Trophoblast cell (in vitro differentiated cells and primary cell): Measurements from ENCODE around the gene DGKB.

Experiments
- DNase-seq, 2 donors: peaks; one replicate each; pipeline ENCODE4 v3.0.0-alpha.2; 2016
- H2AFZ ChIP-seq: 2 replicates; pipeline ENCODE4 v1.6.1; 2013; ENCODE audit warnings: low read length, moderate library complexity, mild to moderate bottlenecking; ENCODE audit not compliant: insufficient read depth, poor library complexity
- H2AK5ac ChIP-seq: 2 replicates; pipeline ENCODE4 v1.6.1; 2013; ENCODE audit warnings: mild to moderate bottlenecking, low read length
- H2BK120ac ChIP-seq: 2 replicates; pipeline ENCODE4 v1.6.1; 2013; ENCODE audit warnings: low read length, mild to moderate bottlenecking, moderate library complexity; ENCODE audit not compliant: insufficient read depth, poor library complexity
- H2BK12ac ChIP-seq: 2 replicates; pipeline ENCODE4 v1.6.1; 2013; ENCODE audit warnings: mild to moderate bottlenecking, low read length, moderate library complexity
- H2BK5ac ChIP-seq: 2 replicates; pipeline ENCODE4 v1.6.1; 2013; ENCODE audit warnings: low read length, low read depth, moderate library complexity, mild to moderate bottlenecking; ENCODE audit not compliant: poor library complexity
- H3K14ac ChIP-seq: 2 replicates; pipeline ENCODE4 v1.6.1; 2013; ENCODE audit warnings: mild to moderate bottlenecking, low read length
- H3K18ac ChIP-seq: 2 replicates; pipeline ENCODE4 v1.6.1; 2013; ENCODE audit warnings: mild to moderate bottlenecking, low read length
- H3K23ac ChIP-seq: 2 replicates; pipeline ENCODE4 v1.6.1; 2013; ENCODE audit warnings: low read length
- H3K27ac ChIP-seq: 2 replicates; pipeline ENCODE4 v1.5.1; 2013; ENCODE audit warnings: low read depth, mild to moderate bottlenecking, inconsistent platforms, low read length, moderate library complexity
- H3K27me3 ChIP-seq: 2 replicates; pipeline ENCODE4 v1.6.1; 2013; ENCODE audit warnings: inconsistent platforms, mild to moderate bottlenecking, low read length, moderate library complexity; ENCODE audit not compliant: insufficient read depth
- H3K36me3 ChIP-seq, 2 experiments: 1 replicate in 1 of 2; 2 replicates in 1 of 2; pipeline ENCODE4 v1.6.1; 2013; ENCODE audit warnings: low read length in 2 of 2, mild to moderate bottlenecking in 2 of 2, moderate library complexity in 1 of 2; ENCODE audit not compliant: insufficient read depth in 2 of 2, control insufficient read depth in 1 of 2
- H3K4ac ChIP-seq: 2 replicates; pipeline ENCODE4 v1.6.1; 2013; ENCODE audit warnings: low read depth, mild to moderate bottlenecking, low read length, moderate library complexity
- H3K4me1 ChIP-seq, 2 experiments: 1 replicate in 1 of 2; 2 replicates in 1 of 2; pipeline ENCODE4 v1.6.1; 2013; ENCODE audit warnings: low read length in 2 of 2, mild to moderate bottlenecking in 2 of 2, moderate library complexity in 1 of 2; ENCODE audit not compliant: insufficient read depth in 2 of 2, control insufficient read depth in 1 of 2
- H3K4me2 ChIP-seq: 2 replicates; pipeline ENCODE4 v1.6.1; 2013; ENCODE audit warnings: inconsistent platforms, mild to moderate bottlenecking, low read length, moderate library complexity
- H3K4me3 ChIP-seq: 2 replicates; pipeline ENCODE4 v1.5.1; 2013; ENCODE audit warnings: mild to moderate bottlenecking, low read depth, low read length, inconsistent platforms
- H3K79me1 ChIP-seq: one replicate; pipeline ENCODE4 v1.6.1; 2013; ENCODE audit warnings: low read length
- H3K79me2 ChIP-seq: 2 replicates; pipeline ENCODE4 v1.6.1; 2013; ENCODE audit warnings: low read length, mild to moderate bottlenecking; ENCODE audit not compliant: control insufficient read depth, insufficient read depth, poor library complexity
- H3K9ac ChIP-seq: 2 replicates; pipeline ENCODE4 v1.6.1; 2013; ENCODE audit warnings: mild to moderate bottlenecking, low read length
- H3K9me3 ChIP-seq: 2 replicates; pipeline ENCODE4 v1.6.1; 2013; ENCODE audit warnings: low read depth, mild to moderate bottlenecking, control low read depth, inconsistent platforms, low read length; ENCODE audit not compliant: insufficient read depth
- H4K12ac ChIP-seq: 2 replicates; pipeline ENCODE4 v1.6.1; 2013; ENCODE audit warnings: low read depth, mild to moderate bottlenecking, low read length, moderate library complexity
- H4K8ac ChIP-seq: 2 replicates; pipeline ENCODE4 v1.6.1; 2013; ENCODE audit warnings: low read depth, mild to moderate bottlenecking, low read length, moderate library complexity
- H4K91ac ChIP-seq: one replicate; pipeline ENCODE4 v1.6.1; 2013; ENCODE audit warnings: low read depth, mild to moderate bottlenecking, low read length, moderate library complexity
- WGBS: extraction: QIAGEN DNeasy Blood & Tissue Kit; methylation state at CpG from one replicate; pipeline ENCODE4 v1.1.7; 2013; ENCODE audit warnings: missing lambda C conversion rate; ENCODE audit not compliant: insufficient read length, insufficient coverage; ENCODE audit errors: extremely low coverage; 5-methylcytosine and 5-hydroxymethylcytosine counted together

The DGKB gene

GRCh38 chr7:14229047-14229446 lies 673.5 kb downstream of the DGKB start:
- Histone ChIP-seq H3K79me2 (no peaks in the 10 kb centered on the region), H3K4me2 (no peak overlapping the region), H2BK5ac (no peak overlapping the region), H3K4me1 (no peaks in the 10 kb centered on the region), H3K14ac (no peak overlapping the region), H2BK12ac (no peak overlapping the region), H3K23ac (no peak overlapping the region), H3K79me1 (no peaks in the 10 kb centered on the region), H3K27me3 (no peaks in the 10 kb centered on the region), H3K36me3 (no peaks in the 10 kb centered on the region), H2AK5ac (no peak overlapping the region), H3K18ac (no peak overlapping the region), H4K91ac (no peak overlapping the region), H2AFZ (no peak overlapping the region), H4K12ac (no peak overlapping the region), H3K4ac (no peak overlapping the region), H3K9ac (no peak overlapping the region), H2BK120ac (no peak overlapping the region), H4K8ac (no peak overlapping the region), H3K27ac (no peak overlapping the region), H3K9me3 (no peaks in the 10 kb centered on the region), H3K4me3 (no peak overlapping the region)
- no peak for DNase-seq

GRCh38 chr7:14228341-14228740 lies 674.2 kb downstream of the DGKB start:
- Histone ChIP-seq H3K9me3 (no peaks in the 10 kb centered on the region), H3K14ac (no peak overlapping the region), H3K4me1 (no peaks in the 10 kb centered on the region), H2BK5ac (no peak overlapping the region), H4K8ac (no peak overlapping the region), H4K12ac (no peak overlapping the region), H3K79me1 (no peaks in the 10 kb centered on the region), H3K18ac (no peak overlapping the region), H3K27me3 (no peaks in the 10 kb centered on the region), H3K4me2 (no peak overlapping the region), H2BK120ac (no peak overlapping the region), H4K91ac (no peak overlapping the region), H3K9ac (no peak overlapping the region), H2AK5ac (no peak overlapping the region), H3K4me3 (no peak overlapping the region), H2AFZ (no peak overlapping the region), H3K36me3 (no peaks in the 10 kb centered on the region), H2BK12ac (no peak overlapping the region), H3K4ac (no peak overlapping the region), H3K23ac (no peak overlapping the region), H3K79me2 (no peaks in the 10 kb centered on the region), H3K27ac (no peak overlapping the region)
- DNase-seq, result no peak
- no CpG with 5 or more reads among the region's 4 CpGs for WGBS

GRCh38 chr7:14226126-14226525 lies 676.4 kb downstream of the DGKB start:
- Histone ChIP-seq H3K4me1 (no peaks in the 10 kb centered on the region), H2AK5ac (no peak overlapping the region), H2BK5ac (no peak overlapping the region), H3K27ac (no peak overlapping the region), H4K91ac (no peak overlapping the region), H3K9me3 (no peaks in the 10 kb centered on the region), H3K23ac (no peak overlapping the region), H4K8ac (no peak overlapping the region), H3K4me2 (no peak overlapping the region), H2BK12ac (no peak overlapping the region), H4K12ac (no peak overlapping the region), H3K4ac (no peak overlapping the region), H2BK120ac (no peak overlapping the region), H3K9ac (no peak overlapping the region), H3K14ac (no peak overlapping the region), H3K18ac (no peak overlapping the region), H3K4me3 (no peak overlapping the region), H3K79me2 (no peaks in the 10 kb centered on the region), H3K79me1 (no peaks in the 10 kb centered on the region), H2AFZ (no peak overlapping the region), H3K36me3 (no peaks in the 10 kb centered on the region), H3K27me3 (no peaks in the 10 kb centered on the region)
- DNase-seq, result no peak
- WGBS, result no CpG with 5 or more reads among the region's 2 CpGs

GRCh38 chr7:14219125-14219524 lies 683.4 kb downstream of the DGKB start:
- DNase-seq, result no peak
- Histone ChIP-seq H3K4me2 (no peak overlapping the region), H2BK120ac (no peak overlapping the region), H2AK5ac (no peak overlapping the region), H4K91ac (no peak overlapping the region), H2BK5ac (no peak overlapping the region), H3K79me1 (no peaks in the 10 kb centered on the region), H3K18ac (no peak overlapping the region), H3K4ac (no peak overlapping the region), H3K9ac (no peak overlapping the region), H3K23ac (no peak overlapping the region), H2AFZ (no peak overlapping the region), H3K4me1 (no peaks in the 10 kb centered on the region), H3K27me3 (no peaks in the 10 kb centered on the region), H3K9me3 (no peaks in the 10 kb centered on the region), H4K8ac (no peak overlapping the region), H2BK12ac (no peak overlapping the region), H3K14ac (no peak overlapping the region), H3K36me3 (no peaks in the 10 kb centered on the region), H3K27ac (no peak overlapping the region), H3K79me2 (no peaks in the 10 kb centered on the region), H4K12ac (no peak overlapping the region), H3K4me3 (no peak overlapping the region)

- H3K23ac ChIP-seq, result no peak overlapping the region
- no peaks in the 10 kb centered on the region for H3K36me3 ChIP-seq
- no peaks in the 10 kb centered on the region for H3K79me1 ChIP-seq
- no peak overlapping the region for H2BK12ac ChIP-seq
- no peaks in the 10 kb centered on the region for H3K4me1 ChIP-seq
- no peak for DNase-seq
- no peak overlapping the region for H2AFZ ChIP-seq
- H3K27me3 ChIP-seq, result no peaks in the 10 kb centered on the region
- no peak overlapping the region for H2BK5ac ChIP-seq
- no peak overlapping the region for H2BK120ac ChIP-seq
- no peak overlapping the region for H3K9ac ChIP-seq
- no peak overlapping the region for H4K91ac ChIP-seq
- no peaks in the 10 kb centered on the region for H3K79me2 ChIP-seq
- no peak overlapping the region for H3K4me3 ChIP-seq
- H3K4me2 ChIP-seq, result no peak overlapping the region
- H3K14ac ChIP-seq, result no peak overlapping the region
- no peak overlapping the region for H4K12ac ChIP-seq
- H3K4ac ChIP-seq, result no peak overlapping the region
- WGBS, result no CpG with 5 or more reads among the region's 1 CpG
- H2AK5ac ChIP-seq, result no peak overlapping the region
- H3K9me3 ChIP-seq, result no peaks in the 10 kb centered on the region
- H3K27ac ChIP-seq, result no peak overlapping the region
- no peak overlapping the region for H3K18ac ChIP-seq
- H4K8ac ChIP-seq, result no peak overlapping the region
These were observed 684.2 kb downstream of the DGKB start for GRCh38 chr7:14218338-14218737.
